ENCODE results near the gene NR2C1. TPM values are rescaled to one million over a fixed set of nuclear protein-coding genes. Genes with fewer than 3 reads are reported as not detected.

Gene NR2C1
- total and polyA plus RNA-seq, 2 donors from 2014 or later, result 26.6 to 31.1 TPM

- Histone ChIP-seq H3K9ac (ENCODE audit: low read length in 3 of 3) (no peak overlapping the region), H3K36me3 (ENCODE audit: control insufficient read depth in 2 of 3, insufficient read depth in 3 of 3, low read length in 3 of 3) (no peaks in the 10 kb centered on the region), H3K27ac (ENCODE audit: low read depth in 2 of 2, low read length in 2 of 2) (no peak overlapping the region), H3K27me3 (ENCODE audit: control insufficient read depth, insufficient read depth, low read length) (no peaks in the 10 kb centered on the region), H3K9me3 (ENCODE audit: control insufficient read depth in 2 of 3, insufficient read depth in 1 of 3, low read length in 3 of 3) (no peaks in the 10 kb centered on the region), H3K4me3 (ENCODE audit: low read length in 3 of 3) (no peak overlapping the region), H3K4me1 (ENCODE audit: control insufficient read depth in 2 of 3, insufficient read depth in 2 of 3, low read depth in 1 of 3, low read length in 3 of 3) (no peaks in the 10 kb centered on the region)
- intact Hi-C loops (cut with DNase I), result no loop called here
- FAIRE-seq, result no peak
- TF ChIP-seq CTCF (IDR thresholded peaks at IDR 0.05; ENCODE audit: borderline replicate concordance, extremely low read depth, insufficient read depth), result no peak
- DNase-seq, result no peak
Observed at GRCh38 chr12:94977766-94978468, 95.5 kb downstream of the NR2C1 start.

- Histone ChIP-seq H3K4me1 (ENCODE audit: control insufficient read depth in 2 of 3, insufficient read depth in 2 of 3, low read depth in 1 of 3, low read length in 3 of 3) (no peaks in the 10 kb centered on the region), H3K4me3 (ENCODE audit: low read length in 3 of 3) (no peak overlapping the region), H3K36me3 (ENCODE audit: control insufficient read depth in 2 of 3, insufficient read depth in 3 of 3, low read length in 3 of 3) (peaks cover 0 to 11% (median 0%) of the 10 kb centered on the region in 3 donors), H3K9ac (ENCODE audit: low read length in 3 of 3) (no peak overlapping the region), H3K27ac (ENCODE audit: low read depth in 2 of 2, low read length in 2 of 2) (no peak overlapping the region), H3K9me3 (ENCODE audit: control insufficient read depth in 2 of 3, insufficient read depth in 1 of 3, low read length in 3 of 3) (no peaks in the 10 kb centered on the region), H3K27me3 (ENCODE audit: control insufficient read depth, insufficient read depth, low read length) (no peaks in the 10 kb centered on the region)
- DNase-seq, result no peak
- no peak for TF ChIP-seq CTCF (IDR thresholded peaks at IDR 0.05; ENCODE audit: borderline replicate concordance, extremely low read depth, insufficient read depth)
- FAIRE-seq, result no peak
- intact Hi-C loops (cut with DNase I), result no loop called here
Observed at GRCh38 chr12:94973221-94973620, 100.2 kb downstream of the NR2C1 start.

GRCh38 chr12:94972795-94973194, 100.6 kb downstream of the NR2C1 start:
- Histone ChIP-seq H3K36me3 (ENCODE audit: control insufficient read depth in 2 of 3, insufficient read depth in 3 of 3, low read length in 3 of 3) (peaks cover 0 to 11% (median 0%) of the 10 kb centered on the region in 3 donors), H3K27me3 (ENCODE audit: control insufficient read depth, insufficient read depth, low read length) (no peaks in the 10 kb centered on the region), H3K4me3 (ENCODE audit: low read length in 3 of 3) (no peak overlapping the region), H3K9ac (ENCODE audit: low read length in 3 of 3) (no peak overlapping the region), H3K9me3 (ENCODE audit: control insufficient read depth in 2 of 3, insufficient read depth in 1 of 3, low read length in 3 of 3) (no peaks in the 10 kb centered on the region), H3K27ac (ENCODE audit: low read depth in 2 of 2, low read length in 2 of 2) (no peak overlapping the region), H3K4me1 (ENCODE audit: control insufficient read depth in 2 of 3, insufficient read depth in 2 of 3, low read depth in 1 of 3, low read length in 3 of 3) (no peaks in the 10 kb centered on the region)
- no peak for FAIRE-seq
- intact Hi-C loops (cut with DNase I), result no loop called here
- no peak for DNase-seq
- no peak for TF ChIP-seq CTCF (IDR thresholded peaks at IDR 0.05; ENCODE audit: borderline replicate concordance, extremely low read depth, insufficient read depth)

Measured in kidney (tissue), 14 donors.